B cell (primary cell): Measurements from ENCODE around the gene NMUR2. TPM values are rescaled to one million over a fixed set of nuclear protein-coding genes. Genes with fewer than 3 reads are reported as not detected.

Experiments used
- ATAC-seq: fragments of 200-7000 bp; cut with Tn5 transposase; one replicate; pipeline ENCODE4 v1.10.0; 2021; ENCODE audit warnings: low read depth, mild to moderate bottlenecking, moderate number of reproducible peaks, moderate library complexity
- CTCF ChIA-PET: fragments of 350-600 bp; sonication (Branson Sonifier 250); formaldehyde crosslinking; loops from one replicate; lab custom pipeline; 2021; ENCODE audit warnings: antibody characterized with exemption, inconsistent platforms; lab: Charles Lee
- POLR2A ChIA-PET: fragments of 350-600 bp; sonication (Branson Sonifier 250); formaldehyde crosslinking; loops from one replicate; lab custom pipeline; 2021; ENCODE audit warnings: antibody characterized with exemption; lab: Charles Lee
- DNase-seq: peaks from one replicate; pipeline ENCODE4 v3.0.0; 2013
- H2AFZ ChIP-seq: 2 replicates; pipeline ENCODE4 v1.6.1; 2012; ENCODE audit warnings: mild to moderate bottlenecking, low read depth, low read length; ENCODE audit not compliant: insufficient read depth, poor library complexity, severe bottlenecking
- H3K27ac ChIP-seq, 2 donors: 1 replicate in 1 of 2; 2 replicates in 1 of 2; pipeline ENCODE4 v1.5.1; 2012 to 2013; ENCODE audit warnings: low read length in 2 of 2, mild to moderate bottlenecking in 2 of 2, moderate library complexity in 1 of 2
- H3K27me3 ChIP-seq, 4 experiments: fragments of 200-600 bp in 1 of 4; sonication (generic) in 1 of 4; replicated peaks in 1 of 4; 1 replicate in 2 of 4; 2 replicates in 2 of 4; pipeline versions ENCODE4 v1.6.1 to v1.7.0; 2013 to 2016; ENCODE audit warnings: low read length in 3 of 4, mild to moderate bottlenecking in 2 of 4, mixed read lengths in 1 of 4, moderate library complexity in 1 of 4; ENCODE audit not compliant: insufficient read depth in 4 of 4, control insufficient read depth in 3 of 4; ENCODE audit errors: control extremely low read depth in 1 of 4
- H3K36me3 ChIP-seq, 2 experiments: replicated peaks in 1 of 2; 1 replicate in 1 of 2; 2 replicates in 1 of 2; pipeline versions ENCODE4 v1.6.1 to v1.7.1; 2013; ENCODE audit warnings: low read length in 1 of 2; ENCODE audit not compliant: insufficient read depth in 2 of 2, control insufficient read depth in 1 of 2; ENCODE audit errors: control extremely low read depth in 1 of 2, extremely low read depth in 1 of 2
- H3K4me1 ChIP-seq, 2 donors: fragments of 200-600 bp in 1 of 2; sonication (generic) in 1 of 2; 1 replicate in 1 of 2; 2 replicates in 1 of 2; pipeline versions ENCODE4 v1.5.1 to v1.6.1; 2013 to 2017; ENCODE audit warnings: low read length in 2 of 2; ENCODE audit not compliant: control insufficient read depth in 2 of 2, insufficient read depth in 2 of 2
- H3K4me2 ChIP-seq: replicated peaks from 2 replicates; pipeline ENCODE3; 2012; ENCODE audit warnings: mild to moderate bottlenecking, low read depth, low read length; ENCODE audit not compliant: poor library complexity, severe bottlenecking
- H3K4me3 ChIP-seq, 5 experiments: fragments of 200-600 bp in 1 of 5; sonication (generic) in 1 of 5; 1 replicate in 3 of 5; 2 replicates in 2 of 5; pipeline versions ENCODE4 v1.5.1 to v1.7.0; 2011 to 2016; ENCODE audit warnings: low read length in 4 of 5, mild to moderate bottlenecking in 4 of 5, low read depth in 2 of 5, control low read depth in 1 of 5, moderate library complexity in 1 of 5; ENCODE audit not compliant: insufficient read depth in 1 of 5; ENCODE audit errors: control extremely low read depth in 1 of 5, extremely low read depth in 1 of 5
- H3K79me2 ChIP-seq: fragments of 200-600 bp; sonication (generic); one replicate; pipeline ENCODE4 v1.6.0; 2016; ENCODE audit warnings: low read length; ENCODE audit not compliant: control insufficient read depth, insufficient read depth
- H3K9ac ChIP-seq: fragments of 200-600 bp; sonication (generic); 2 replicates; pipeline ENCODE4 v1.6.1; 2017; ENCODE audit warnings: mild to moderate bottlenecking, low read length, moderate library complexity
- H3K9me3 ChIP-seq, 3 donors: one replicate each; pipeline versions ENCODE4 v1.6.1 to v1.7.1; 2013; ENCODE audit warnings: low read length in 2 of 3; ENCODE audit not compliant: control insufficient read depth in 2 of 3, insufficient read depth in 1 of 3; ENCODE audit errors: control extremely low read depth in 1 of 3
- H4K20me1 ChIP-seq: 2 replicates; pipeline ENCODE4 v1.6.0; 2012; ENCODE audit warnings: mild to moderate bottlenecking, low read length; ENCODE audit not compliant: insufficient read depth, control insufficient read depth, poor library complexity, severe bottlenecking
- H3K27ac Mint-ChIP-seq: one replicate; pipeline ENCODE4 v1.8.0; 2021; ENCODE audit warnings: mixed read lengths
- H3K27me3 Mint-ChIP-seq: one replicate; pipeline ENCODE4 v1.8.0; 2021; ENCODE audit warnings: mixed read lengths
- H3K4me1 Mint-ChIP-seq: one replicate; pipeline ENCODE4 v1.8.0; 2021; ENCODE audit warnings: mixed read lengths
- H3K4me3 Mint-ChIP-seq: one replicate; pipeline ENCODE4 v1.8.0; 2021; ENCODE audit warnings: mixed read lengths
- H3K9me3 Mint-ChIP-seq: one replicate; pipeline ENCODE4 v1.8.0; 2022; ENCODE audit warnings: mixed read lengths; ENCODE audit not compliant: insufficient read depth
- CTCF ChIP-seq: fragments of 200-600 bp; IDR thresholded peaks from one replicate; pipeline ENCODE4 v1.8.0; 2022; ENCODE audit warnings: antibody characterized with exemption, mild to moderate bottlenecking
- EZH2 ChIP-seq: IDR thresholded peaks from 2 replicates; pipeline ENCODE4 v1.6.1; 2012; ENCODE audit warnings: borderline replicate concordance, low read depth, mild to moderate bottlenecking, moderate library complexity, low read length; ENCODE audit not compliant: insufficient read depth, poor library complexity, severe bottlenecking
- WGBS: methylation state at CpG from one replicate; pipeline ENCODE4 v1.1.5; 2013; ENCODE audit warnings: missing lambda C conversion rate; ENCODE audit not compliant: insufficient coverage; 5-methylcytosine and 5-hydroxymethylcytosine counted together
- intact Hi-C: fragments of 100-400 bp; cut with micrococcal nuclease; formaldehyde crosslinking; loops from one replicate; pipeline ENCODE4 v1.10.0; 2022
- polyA plus RNA-seq: library from polyadenylated mRNA; depleted of rRNA; stranded (reverse); fragments of >200 nt; gene quantifications from 2 replicates; pipeline ENCODE4 v1.2.3, GENCODE V29; 2012
- total RNA-seq, 2 donors: library from RNA; stranded (reverse); fragments of 120-200 nt in 1 of 2; gene quantifications; 1 replicate in 1 of 2; 2 replicates in 1 of 2; pipeline versions ENCODE4 v1.2.3 to v1.2.4, GENCODE V29; 2013 to 2022

Gene NMUR2
- total and polyA plus RNA-seq, 2 donors (not counting 1 experiment from before 2014, with no cell fraction given): not detected

- WGBS: 97% methylated on average over 22 of the region's 23 CpGs
- Histone ChIP-seq H3K4me1 (no peaks in the 10 kb centered on the region), H3K4me2 (no peak overlapping the region), H3K9me3 (peaks cover 0 to 3% (median 0%) of the 10 kb centered on the region in 3 donors), H3K9ac (no peak overlapping the region), H2AFZ (no peak overlapping the region), H3K27me3 (no peaks in the 10 kb centered on the region), H4K20me1 (no peaks in the 10 kb centered on the region), H3K27ac (no peak overlapping the region), H3K36me3 (no peaks in the 10 kb centered on the region), H3K79me2 (no peaks in the 10 kb centered on the region), H3K4me3 (no peak overlapping the region)
- TF ChIP-seq EZH2 (no peak), CTCF (no peak)
- DNase-seq (no peak), ATAC-seq (no peak)
- CTCF ChIA-PET: no interaction called here
- Mint-ChIP-seq H3K27ac (no peak overlapping the region), H3K4me3 (no peak overlapping the region), H3K9me3 (peaks cover 1% of the 10 kb centered on the region), H3K4me1 (no peaks in the 10 kb centered on the region), H3K27me3 (peaks cover 3% of the 10 kb centered on the region)
- intact Hi-C loops: no loop called here
- POLR2A ChIA-PET: no interaction called here
These were observed 585 bp downstream of the NMUR2 start for GRCh38 chr5:152404494-152404893.

DNA sequence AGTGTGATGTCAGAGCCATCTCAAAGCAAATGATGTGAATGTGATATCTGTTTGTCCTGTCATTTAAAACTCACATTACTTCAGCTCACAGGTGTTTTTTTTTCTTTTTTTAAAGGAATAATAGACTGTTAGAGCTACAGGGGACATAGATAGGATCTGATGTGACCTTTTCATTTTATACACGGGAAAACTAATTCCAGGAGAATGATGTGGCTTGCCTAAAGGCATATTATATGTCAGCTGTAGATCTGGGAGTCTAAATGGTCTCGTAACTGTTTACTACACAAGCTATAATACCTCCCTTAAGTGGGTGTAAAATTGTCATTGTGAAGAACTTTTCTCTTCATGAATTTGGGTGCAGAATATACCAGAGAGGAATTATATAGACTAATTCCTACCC lies 2.0 kb downstream of the NMUR2 start:
- WGBS: no CpG with 5 or more reads among the region's 2 CpGs
- TF ChIP-seq CTCF (no peak), EZH2 (no peak)
- Histone ChIP-seq H3K4me1 (no peaks in the 10 kb centered on the region), H3K4me3 (no peak overlapping the region), H3K9ac (no peak overlapping the region), H3K4me2 (no peak overlapping the region), H3K9me3 (peaks cover 0 to 3% (median 0%) of the 10 kb centered on the region in 3 donors), H4K20me1 (no peaks in the 10 kb centered on the region), H3K36me3 (no peaks in the 10 kb centered on the region), H3K79me2 (no peaks in the 10 kb centered on the region), H3K27me3 (no peaks in the 10 kb centered on the region), H3K27ac (no peak overlapping the region), H2AFZ (no peak overlapping the region)
- DNase-seq: no peak
- Mint-ChIP-seq H3K9me3 (peaks cover 1% of the 10 kb centered on the region), H3K4me1 (no peaks in the 10 kb centered on the region), H3K4me3 (no peak overlapping the region), H3K27me3 (peaks cover 3% of the 10 kb centered on the region), H3K27ac (no peak overlapping the region)
- intact Hi-C loops: no loop called here
- no peak for ATAC-seq
- POLR2A ChIA-PET: no interaction called here
- CTCF ChIA-PET: interaction anchor here (1.1 kb wide), 1 partner anchor 54 kb away, joined by 3 read pairs; no protein-coding TSS in a partner anchor
